GM18508 (cell line): ENCODE results near the gene NCKIPSD.

ENCODE experiments used
- ATAC-seq: cut with Tn5 transposase; IDR thresholded peaks from one replicate; pipeline ENCODE4 v1.9.1; 2021; ENCODE audit warnings: moderate number of reproducible peaks; ENCODE audit not compliant: insufficient read depth, unreplicated experiment

Gene NCKIPSD

DNA sequence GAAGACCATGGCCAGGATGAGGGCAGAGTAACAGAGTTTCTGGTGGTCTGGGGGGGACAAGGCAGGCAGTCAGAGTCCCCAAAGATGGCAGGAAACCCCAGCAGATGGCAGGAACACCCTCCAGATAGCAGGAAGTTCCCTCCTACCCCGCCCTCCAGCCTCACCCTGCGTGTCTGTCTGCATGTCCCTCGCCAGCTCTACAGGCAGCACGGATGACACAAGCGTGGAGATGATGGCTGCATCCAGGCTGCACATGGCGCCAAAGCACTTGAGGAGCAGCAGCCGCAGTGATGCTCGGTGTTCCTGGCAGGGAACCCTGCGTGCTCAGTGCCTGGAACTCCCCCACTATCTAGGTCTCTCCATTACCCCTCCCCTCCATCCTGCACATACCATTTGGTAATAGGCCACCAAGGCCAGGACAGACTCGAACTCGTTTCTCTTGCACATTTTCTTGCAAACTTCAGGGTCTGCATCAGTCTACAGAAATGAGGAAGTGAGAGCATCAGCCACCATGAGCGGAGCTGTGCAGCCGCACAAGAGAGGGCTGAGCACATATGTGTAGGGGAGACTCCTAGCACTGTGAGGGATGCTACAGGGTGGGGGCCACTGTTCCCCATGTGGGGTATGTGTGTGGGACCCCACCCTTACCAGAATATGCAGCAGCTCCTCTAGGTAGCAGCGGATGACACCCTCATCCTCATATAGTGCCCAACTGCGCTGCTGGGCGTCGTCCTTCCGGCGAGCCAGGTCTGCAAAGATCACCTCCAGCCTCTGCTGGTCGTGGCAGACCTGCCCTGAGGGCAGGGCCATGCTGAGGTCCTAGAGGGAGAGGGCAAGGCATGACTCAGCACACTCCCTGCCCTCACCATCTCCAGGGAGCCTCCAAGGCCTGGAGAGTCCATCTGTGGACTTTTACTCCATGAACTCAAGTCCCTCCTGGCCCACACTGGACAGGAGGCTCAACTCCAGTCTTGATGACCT is 6.0 kb downstream of the NCKIPSD start:
- ATAC-seq: no peak

DNA sequence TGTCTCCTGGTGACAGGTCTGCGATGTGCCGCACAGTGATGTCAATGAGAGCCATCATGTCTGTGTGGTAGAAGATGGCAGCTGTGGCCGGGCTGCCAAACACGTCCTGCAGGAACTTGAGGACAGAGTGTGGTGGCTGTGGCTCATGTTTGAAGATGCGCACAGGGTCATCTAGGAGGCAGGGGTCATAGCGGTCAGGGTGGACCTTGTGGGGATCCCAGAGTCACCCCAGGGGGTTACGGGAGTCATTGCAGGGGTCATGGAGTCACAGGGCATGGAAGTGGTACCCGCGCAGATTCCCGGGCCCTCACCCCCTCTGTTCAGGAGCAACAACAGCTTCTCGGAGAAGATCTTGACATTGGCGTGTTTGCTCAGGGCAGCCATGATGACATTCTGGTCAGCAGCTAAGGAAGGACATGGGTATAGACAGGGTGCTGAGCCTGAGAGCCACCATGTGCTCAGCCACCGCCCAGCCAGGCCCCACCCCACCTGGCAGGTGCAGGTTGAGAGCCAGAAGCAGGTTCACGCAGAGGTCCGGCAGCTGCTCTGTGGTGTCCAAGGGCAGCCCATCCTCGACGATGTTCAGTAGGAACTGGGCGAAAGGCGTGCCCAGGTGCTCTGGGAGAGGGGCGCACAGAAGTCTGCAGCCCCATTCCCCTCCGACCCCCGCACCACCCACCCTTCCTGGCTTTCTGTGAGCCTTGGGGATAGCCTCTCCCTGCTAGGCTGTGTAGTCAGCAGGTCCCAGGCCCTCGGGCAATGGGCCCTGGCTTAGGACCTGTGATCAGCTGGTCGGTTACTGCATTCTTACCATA is 6.9 kb downstream of the NCKIPSD start:
- no peak for ATAC-seq

DNA sequence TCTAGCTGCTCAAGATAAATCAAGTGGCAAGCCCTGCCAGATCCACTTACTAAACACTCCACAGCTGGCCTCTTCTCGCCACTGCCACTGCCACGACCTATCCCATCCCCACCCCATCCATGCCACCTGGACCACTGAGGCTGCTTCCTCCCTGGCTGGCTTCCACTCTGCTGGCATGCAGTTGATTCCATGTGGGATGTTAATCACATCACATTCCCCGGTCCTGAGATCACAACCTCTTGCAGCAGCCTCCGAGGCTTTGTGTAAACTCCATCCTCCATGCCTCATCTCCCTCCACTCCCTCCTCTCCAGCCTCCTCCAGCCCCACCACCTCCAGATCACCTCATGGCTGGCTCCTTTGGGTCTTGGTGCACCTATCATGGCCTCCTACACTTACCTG is 7.7 kb downstream of the NCKIPSD start:
- ATAC-seq: no peak

DNA sequence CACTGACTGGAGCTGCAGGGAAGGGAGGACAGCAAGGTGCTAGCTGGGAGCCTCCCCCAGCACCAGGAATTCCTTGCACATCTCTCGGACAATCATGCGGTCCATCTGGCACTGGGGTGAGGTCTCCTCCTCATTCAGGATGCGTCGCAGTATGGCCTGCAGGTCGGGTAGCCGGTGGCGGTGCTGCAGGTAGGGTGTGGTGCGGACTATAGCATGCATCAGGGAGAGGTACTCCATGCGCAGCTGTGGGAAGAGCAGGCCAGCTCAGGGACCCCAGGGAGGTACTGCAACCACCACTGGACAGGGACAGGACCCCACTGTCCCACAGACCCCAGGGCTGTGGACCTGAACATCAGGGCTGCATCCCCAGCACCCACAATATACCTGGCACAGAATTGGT is 11.2 kb downstream of the NCKIPSD start:
- no peak for ATAC-seq

DNA sequence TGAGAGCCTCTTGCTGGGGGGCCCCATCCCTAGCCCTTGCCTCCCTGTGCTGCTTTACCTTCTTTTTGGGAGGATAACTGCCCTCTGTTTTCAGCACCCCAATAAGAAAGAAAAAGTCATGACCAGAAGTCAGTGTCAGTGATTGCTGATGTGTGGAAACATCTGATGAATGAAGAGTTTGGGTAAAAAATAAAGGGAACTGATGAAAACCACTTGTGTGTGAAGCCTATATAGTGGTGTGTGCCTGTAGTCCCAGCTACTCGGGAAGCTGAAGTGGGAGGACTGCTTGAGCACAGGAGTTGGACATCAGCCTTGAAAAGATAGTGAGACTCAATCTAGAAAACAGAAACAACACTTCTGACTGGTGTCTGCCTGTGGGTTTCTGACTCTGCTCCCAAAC is 13.2 kb downstream of the NCKIPSD start:
- no peak for ATAC-seq

DNA sequence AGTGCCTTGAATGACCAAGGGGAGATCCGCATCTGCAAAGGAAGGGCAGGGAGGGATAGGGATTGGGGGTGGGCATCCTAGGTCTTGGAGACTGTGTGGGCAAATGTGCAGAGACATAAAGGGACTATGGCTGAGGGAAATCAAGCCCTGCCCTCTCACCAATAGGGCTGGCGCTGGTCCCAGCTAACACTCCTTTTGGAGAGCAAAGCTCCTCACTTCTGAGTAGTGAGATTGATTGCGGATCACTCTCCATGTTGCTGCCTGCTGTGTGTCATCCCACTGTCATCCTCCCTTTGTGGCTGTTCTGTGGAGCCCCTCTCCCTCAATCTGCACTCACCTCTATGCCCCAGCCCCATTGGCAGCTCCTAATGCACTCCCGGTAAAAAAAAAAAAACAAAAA is 20.8 kb downstream of the NCKIPSD start:
- no peak for ATAC-seq

DNA sequence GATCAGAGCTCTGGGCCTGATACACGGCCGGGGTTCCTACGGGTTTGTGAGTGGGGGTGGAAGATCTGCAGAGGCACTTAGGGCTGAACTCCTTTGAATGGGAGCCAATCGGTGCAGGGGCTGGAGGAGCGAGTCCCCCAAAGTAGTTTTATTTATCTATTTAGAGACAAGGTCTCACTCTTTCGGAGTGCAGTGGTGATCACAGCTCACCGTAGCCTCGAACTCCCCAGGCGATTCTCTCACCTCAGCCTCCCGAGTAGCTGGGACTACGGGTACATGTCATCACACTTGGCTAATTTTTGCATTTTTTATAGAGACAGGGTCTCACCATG is 21.4 kb downstream of the NCKIPSD start:
- no peak for ATAC-seq

DNA sequence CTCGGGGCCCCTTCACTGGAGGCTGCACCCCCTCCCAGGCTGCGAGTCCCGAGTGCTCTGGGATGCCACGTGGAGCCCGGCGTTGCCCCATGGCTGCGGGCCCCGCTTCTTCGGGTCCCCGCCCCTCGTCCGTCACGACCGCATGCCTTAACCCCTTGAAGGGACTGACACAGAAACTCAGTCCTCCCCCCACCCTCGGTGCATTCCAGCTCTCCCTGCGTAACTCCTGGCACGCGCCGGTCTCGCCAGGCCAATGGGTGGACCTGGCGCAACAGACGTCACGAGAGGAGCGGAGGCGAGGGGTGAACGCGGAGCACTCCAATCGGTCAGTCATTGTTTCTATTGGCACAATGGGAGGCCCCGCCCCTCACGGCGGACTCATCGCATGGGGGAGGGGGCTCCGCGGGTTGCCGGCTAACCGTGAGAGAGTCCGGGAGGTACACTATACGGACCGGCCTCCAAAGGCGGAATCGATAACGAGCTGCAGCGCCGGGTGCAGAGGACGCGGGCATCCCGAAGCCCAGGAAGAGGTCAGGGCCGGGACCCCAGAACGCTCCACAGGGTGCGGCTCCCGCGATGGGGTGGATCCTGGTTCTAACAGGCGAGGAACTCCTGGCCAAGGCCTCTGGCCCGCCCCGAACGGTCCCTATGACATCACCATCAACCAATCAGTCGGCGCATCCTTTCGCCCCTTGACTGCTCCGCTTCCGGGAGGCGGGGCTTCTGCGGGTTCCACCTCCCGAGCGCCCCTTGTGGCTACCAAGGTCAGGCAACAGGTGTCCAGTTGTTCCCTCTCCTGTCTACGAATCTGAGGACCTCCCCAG is 22.0 kb downstream of the NCKIPSD start:
- ATAC-seq: peak; percentile 49

DNA sequence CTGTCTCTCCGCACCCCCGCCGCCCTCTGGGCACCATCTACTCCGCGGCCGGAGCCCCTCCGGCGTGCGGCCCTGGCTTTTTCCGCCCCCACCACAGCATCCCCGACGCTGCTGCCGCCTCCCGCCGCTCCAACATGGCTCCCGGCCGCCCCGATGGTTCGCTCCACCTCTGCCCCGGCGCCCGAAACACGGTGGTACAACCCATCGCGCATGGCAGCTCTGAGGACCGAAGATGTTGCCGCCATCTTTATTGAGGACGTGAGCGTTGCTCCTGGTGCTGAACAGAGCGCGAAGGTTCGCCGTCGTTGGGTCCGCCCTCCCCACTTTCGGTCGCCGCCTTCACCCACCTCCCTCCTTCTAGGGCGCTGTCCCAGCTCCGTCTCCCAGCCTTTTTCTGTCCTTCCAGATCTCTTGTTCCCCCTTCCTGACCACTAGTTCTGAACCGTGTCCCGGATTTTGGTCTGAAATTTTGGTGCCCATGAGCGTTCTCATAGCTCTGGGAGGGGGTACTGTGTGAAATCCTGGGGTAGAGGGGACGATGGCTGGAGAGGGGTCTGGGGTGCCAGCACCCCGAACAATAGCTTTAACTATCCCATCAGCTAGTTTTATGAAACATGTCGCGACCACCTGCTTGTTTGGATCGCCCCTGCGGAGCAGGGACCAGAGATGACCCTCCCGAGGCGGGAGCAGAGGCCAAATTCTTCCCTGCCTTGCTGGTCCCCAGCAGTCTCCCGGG is 22.8 kb downstream of the NCKIPSD start, which contains the start of gene CELSR3:
TSS of gene CELSR3 (minus strand) at position 134 of the 736 bp plus-strand sequence. CDS start 252 bp downstream, outside the sequence.
- no peak for ATAC-seq

DNA sequence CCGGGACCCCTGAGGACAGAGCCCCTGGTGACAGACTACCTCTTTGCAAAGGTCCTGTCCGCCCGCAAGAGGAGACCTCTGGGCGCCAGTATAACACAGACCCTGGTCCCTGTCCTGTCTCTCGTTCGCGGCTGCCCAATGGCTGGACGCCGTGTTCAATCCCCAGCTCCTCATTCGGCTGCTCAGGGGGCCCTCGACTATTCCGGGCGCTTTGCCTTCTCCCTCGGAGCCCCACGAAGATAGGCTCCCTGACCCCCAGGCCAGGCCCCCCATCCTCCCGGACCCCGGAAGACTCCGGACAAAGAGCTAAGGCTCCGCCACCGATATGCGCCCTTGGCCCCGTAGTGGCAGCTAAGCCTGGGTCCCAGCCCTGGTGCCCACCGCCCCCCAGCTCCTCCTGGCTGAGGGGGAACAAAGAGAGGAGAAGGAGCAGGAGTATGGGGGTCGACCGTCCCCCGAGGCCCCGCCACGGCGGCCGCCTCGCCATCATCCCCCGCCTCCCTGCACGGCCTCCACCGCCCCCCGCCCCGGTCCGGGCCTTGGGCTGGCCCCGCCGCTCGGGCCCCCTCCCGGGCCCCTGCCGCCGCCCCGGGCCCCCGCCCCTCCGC is 23.5 kb downstream of the NCKIPSD start:
- ATAC-seq: no peak

DNA sequence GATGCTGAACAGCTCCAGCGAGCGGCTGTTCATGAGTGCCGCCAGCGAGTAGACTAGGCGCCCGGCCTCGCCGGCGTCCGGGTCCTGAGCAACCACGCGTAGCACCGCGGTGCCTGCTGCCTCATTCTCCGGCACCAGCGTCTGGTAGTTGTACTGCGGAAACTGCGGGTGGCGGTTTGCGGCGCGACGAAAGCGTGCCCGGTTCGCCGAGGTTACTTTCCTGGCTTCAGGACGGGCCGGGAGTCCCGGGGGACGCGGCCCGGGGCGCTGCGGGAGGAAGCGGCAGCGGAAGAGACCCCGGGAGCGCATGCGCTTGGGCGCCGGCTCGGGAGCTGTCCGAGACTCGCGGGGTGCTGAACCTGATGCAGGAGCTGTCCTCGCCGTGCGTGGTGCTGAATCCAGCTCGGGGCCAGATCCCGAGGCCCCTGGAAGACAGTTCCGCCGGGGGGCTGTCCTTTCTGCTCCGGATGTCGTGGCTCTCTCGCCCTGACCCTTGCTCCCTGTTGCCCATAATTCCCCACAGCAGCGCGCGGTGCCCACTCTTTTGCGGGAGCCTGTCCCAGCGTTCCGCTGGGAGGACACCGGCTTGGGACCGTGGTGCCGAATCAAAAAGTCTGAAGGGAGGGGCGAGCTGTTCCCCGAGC is 24.1 kb downstream of the NCKIPSD start:
- ATAC-seq: no peak

DNA sequence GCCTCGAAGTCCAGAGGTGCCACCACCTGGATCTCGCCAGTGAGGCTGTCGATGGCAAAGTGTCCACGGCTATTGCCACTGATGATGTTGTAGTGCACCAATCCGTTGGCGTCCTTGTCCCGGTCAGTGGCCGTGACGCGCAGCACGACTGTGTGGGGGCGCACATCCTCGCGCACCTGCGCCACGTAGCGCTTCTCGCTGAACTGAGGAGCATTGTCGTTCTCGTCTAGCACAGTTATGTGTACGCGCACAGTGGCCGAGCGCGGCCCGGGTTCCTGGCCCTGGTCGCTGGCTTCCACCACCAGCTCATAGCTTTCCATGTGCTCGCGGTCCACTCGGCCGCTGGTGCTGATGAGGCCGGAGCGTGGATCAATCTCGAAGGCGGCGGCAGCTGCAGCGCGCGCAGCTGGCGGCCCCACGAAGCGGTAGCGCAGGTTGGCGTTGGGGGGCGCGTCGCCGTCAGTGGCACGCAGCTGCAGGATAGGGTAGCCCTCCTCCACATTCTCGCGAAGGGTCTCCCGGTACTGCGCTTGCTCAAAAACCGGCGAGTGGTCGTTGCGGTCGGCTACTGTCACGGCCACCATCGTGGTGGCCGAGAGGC is 24.8 kb downstream of the NCKIPSD start:
- ATAC-seq: no peak

DNA sequence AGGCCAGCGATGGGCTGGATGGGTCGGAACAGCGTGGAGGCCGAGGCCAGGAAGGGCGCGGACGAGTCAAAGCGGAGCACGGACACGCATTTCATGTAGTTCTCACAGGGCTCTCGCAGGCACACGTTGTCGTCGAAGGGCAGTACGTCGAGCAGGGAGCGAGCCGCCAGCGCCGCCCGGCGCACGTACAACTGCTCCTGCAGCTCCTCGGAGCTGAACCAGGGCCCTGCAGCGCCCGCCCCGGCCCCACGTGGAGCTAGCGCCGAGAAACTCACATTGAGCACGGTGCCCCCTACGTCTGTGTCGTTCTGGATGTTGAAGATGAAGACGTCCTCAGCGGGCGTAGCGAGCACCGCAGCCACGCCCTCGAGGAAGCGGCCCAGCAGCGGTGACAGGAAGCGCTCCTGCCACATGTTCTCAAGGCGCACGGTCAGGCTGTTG is 28.9 kb downstream of the NCKIPSD start:
- no peak for ATAC-seq

DNA sequence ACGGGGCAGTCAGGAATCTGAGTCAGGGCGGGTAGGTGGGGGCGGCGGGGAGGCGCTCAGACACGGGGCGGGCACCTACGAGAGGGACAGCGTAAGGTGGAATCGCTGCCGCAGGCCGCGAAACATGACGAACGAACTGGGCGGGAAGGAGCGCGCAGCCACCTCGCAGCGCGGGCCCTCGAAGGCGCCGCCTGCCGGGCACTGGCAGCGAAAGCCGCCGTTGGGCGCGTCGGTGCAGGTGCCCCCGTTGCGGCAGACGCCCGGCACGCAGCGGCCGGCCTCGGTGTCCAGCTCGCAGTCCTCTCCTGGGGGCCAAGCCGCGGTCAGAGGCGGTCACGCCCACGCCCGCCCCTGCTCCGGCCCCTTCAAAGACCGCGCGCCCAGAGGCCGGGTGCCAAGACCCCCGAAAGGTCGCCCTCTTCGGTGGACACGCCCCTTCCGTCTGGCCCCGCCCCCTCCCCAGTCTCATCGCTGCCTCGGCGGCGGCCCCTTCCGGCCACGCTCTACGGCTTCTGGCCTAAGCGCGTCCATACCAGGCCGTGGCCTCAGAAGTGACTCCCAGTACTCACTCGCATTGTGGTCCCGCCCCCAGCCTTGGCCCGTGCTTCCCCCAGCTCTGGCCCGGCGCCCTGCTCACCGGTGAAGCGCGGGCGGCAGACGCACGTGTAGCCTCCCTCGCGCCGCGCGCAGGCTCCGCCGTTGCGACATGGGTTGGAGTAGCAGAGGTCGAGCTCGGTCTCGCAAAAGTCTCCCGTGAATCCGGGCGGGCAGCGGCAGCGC is 29.5 kb downstream of the NCKIPSD start:
- ATAC-seq: no peak

DNA sequence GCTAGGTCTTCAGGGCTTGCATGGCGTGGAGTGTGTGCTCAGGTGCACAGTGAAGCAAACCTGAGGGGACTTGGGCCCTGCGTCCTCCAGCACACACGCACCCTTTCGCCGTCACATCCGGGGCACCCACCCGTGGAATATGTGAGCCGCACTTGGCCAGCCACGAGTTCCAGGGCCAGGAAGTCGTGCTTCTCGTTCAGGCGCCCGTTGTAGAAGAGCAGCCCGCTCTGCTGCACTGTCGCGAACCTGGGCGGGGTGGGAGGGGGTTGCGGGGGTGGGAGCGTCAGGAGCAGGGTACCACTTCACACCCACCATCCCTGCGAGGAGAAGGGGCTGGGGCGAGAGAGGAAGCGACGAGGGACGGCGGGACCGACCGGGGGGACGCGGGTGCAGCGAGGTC is 30.1 kb downstream of the NCKIPSD start:
- no peak for ATAC-seq

DNA sequence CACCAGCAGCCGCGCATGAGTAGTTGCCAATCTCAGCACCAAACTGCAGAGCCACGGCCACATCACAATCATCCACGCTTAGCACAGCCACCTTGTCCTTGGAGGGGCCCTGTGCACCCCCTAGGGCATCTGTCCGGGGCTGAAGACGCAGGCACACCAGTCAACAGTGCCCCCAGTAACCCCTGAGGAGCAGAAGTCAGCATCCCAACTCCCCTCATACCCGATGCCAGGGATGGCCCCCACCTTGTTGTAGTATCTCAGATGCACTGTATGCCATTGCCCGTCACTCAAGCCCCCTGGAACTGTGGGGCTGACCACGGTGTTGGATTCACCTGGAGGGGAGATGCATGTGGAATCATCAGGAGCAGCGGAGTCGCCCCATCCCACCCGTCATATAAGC is 30.7 kb downstream of the NCKIPSD start:
- no peak for ATAC-seq

DNA sequence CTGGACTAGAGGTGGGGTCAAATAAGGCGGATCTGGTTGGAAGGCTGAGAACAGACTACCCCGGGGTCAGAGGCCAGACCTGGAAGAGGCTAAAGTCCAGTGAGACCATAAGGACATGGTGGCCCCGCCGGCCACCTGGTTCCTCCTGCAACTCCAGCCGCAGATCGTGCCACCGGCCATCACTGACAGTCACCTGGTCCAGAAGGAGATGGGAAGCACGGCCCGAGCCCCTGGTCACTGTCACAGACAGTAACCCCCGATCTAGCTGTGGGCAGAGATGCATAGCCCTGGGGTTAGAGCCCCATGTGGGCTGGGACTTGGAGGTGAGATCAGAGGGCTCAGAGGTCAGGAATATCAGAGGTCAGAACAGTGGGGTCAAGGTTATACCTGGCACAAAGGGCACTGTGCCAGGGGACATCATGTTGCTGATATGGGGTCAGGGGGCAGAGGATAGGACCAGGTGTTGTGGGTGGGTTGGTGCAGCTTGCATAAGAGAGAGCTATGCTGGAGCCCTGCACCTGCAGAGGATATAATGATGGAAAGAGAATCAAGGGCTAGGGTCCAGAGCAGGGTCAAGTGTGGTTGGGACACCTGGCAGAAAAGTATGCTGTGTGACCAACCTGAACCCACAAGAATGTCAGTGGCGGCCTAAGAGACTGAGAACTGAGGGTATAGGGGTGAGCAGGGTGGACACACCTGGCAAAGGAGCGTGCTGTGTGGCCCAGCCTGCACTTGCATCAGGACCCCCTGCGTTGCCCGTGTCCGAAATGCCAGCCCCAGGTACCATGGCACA is 32.6 kb downstream of the NCKIPSD start:
- no peak for ATAC-seq
